ENCODE measurements around the gene LAMB3. TPM values are rescaled to one million over a fixed set of nuclear protein-coding genes. Genes with fewer than 3 reads are reported as not detected.

Gene LAMB3
- total RNA-seq, 1 donor from 2014 or later = 2.6 TPM

GRCh38 chr1:209673631-209674417 is 21.6 kb upstream of the LAMB3 start:
- Mint-ChIP-seq H3K36me3 (ENCODE audit: unreplicated experiment) (no peaks in the 10 kb centered on the region), H3K27me3 (ENCODE audit: unreplicated experiment) (peaks cover 86% of the 10 kb centered on the region), H3K9me3 (ENCODE audit: unreplicated experiment) (no peaks in the 10 kb centered on the region), H3K27ac (ENCODE audit: unreplicated experiment) (no peak overlapping the region), H3K4me3 (ENCODE audit: unreplicated experiment) (no peak overlapping the region), H3K4me1 (ENCODE audit: unreplicated experiment) (peaks cover 15% of the 10 kb centered on the region)
- no peak for DNase-seq (ENCODE audit: extremely low spot score, unreplicated experiment)
- no peak for TF ChIP-seq CTCF (IDR thresholded peaks at IDR 0.05)

GRCh38 chr1:209672705-209673630 is 20.7 kb upstream of the LAMB3 start:
- no peak for DNase-seq (ENCODE audit: extremely low spot score, unreplicated experiment)
- Mint-ChIP-seq H3K36me3 (ENCODE audit: unreplicated experiment) (no peaks in the 10 kb centered on the region), H3K4me3 (ENCODE audit: unreplicated experiment) (no peak overlapping the region), H3K27ac (ENCODE audit: unreplicated experiment) (no peak overlapping the region), H3K4me1 (ENCODE audit: unreplicated experiment) (peaks cover 15% of the 10 kb centered on the region), H3K9me3 (ENCODE audit: unreplicated experiment) (no peaks in the 10 kb centered on the region), H3K27me3 (ENCODE audit: unreplicated experiment) (peaks cover 79% of the 10 kb centered on the region)
- no peak for TF ChIP-seq CTCF (IDR thresholded peaks at IDR 0.05)

GRCh38 chr1:209670441-209671082 is 18.3 kb upstream of the LAMB3 start:
- Mint-ChIP-seq H3K36me3 (ENCODE audit: unreplicated experiment) (no peaks in the 10 kb centered on the region), H3K4me3 (ENCODE audit: unreplicated experiment) (no peak overlapping the region), H3K9me3 (ENCODE audit: unreplicated experiment) (no peaks in the 10 kb centered on the region), H3K4me1 (ENCODE audit: unreplicated experiment) (peaks cover 10% of the 10 kb centered on the region), H3K27me3 (ENCODE audit: unreplicated experiment) (peaks cover 58% of the 10 kb centered on the region), H3K27ac (ENCODE audit: unreplicated experiment) (no peak overlapping the region)
- TF ChIP-seq CTCF (IDR thresholded peaks at IDR 0.05) = no peak
- DNase-seq (ENCODE audit: extremely low spot score, unreplicated experiment) = no peak

- DNase-seq (ENCODE audit: extremely low spot score, unreplicated experiment) = no peak
- Mint-ChIP-seq H3K4me3 (ENCODE audit: unreplicated experiment) (no peak overlapping the region), H3K36me3 (ENCODE audit: unreplicated experiment) (no peaks in the 10 kb centered on the region), H3K27ac (ENCODE audit: unreplicated experiment) (no peak overlapping the region), H3K27me3 (ENCODE audit: unreplicated experiment) (peaks cover 47% of the 10 kb centered on the region), H3K9me3 (ENCODE audit: unreplicated experiment) (no peaks in the 10 kb centered on the region), H3K4me1 (ENCODE audit: unreplicated experiment) (no peaks in the 10 kb centered on the region)
- no peak for TF ChIP-seq CTCF (IDR thresholded peaks at IDR 0.05)
Observed at GRCh38 chr1:209667708-209668107, 15.5 kb upstream of the LAMB3 start.
